Activated CD8-positive, alpha-beta memory T cell treated with anti-CD3 and anti-CD28 coated beads for 1 hour (primary cell): Measurements from ENCODE around the gene EXOC8.

Experiments
- DNase-seq, 2 donors: peaks; one replicate each; pipeline ENCODE4 v3.0.0-alpha.2; 2020; ENCODE audit warnings: low read depth in 1 of 2; ENCODE audit errors: extremely low read depth in 1 of 2

The EXOC8 gene

GRCh38 chr1:231337472-231338269, at the start of gene EXOC8:
Gene EXOC8 (minus strand): TSS chr1:231337852. CDS start chr1:231337745, 107 bp downstream.
- DNase-seq, result peak; percentile 90 to 96

- no peak for DNase-seq
These were observed 48.8 kb upstream of the EXOC8 start for GRCh38 chr1:231386466-231386865.

- no peak for DNase-seq
These were observed 47.7 kb upstream of the EXOC8 start for GRCh38 chr1:231385416-231385748.

GRCh38 chr1:231384696-231385415, 47.2 kb upstream of the EXOC8 start:
- DNase-seq, result no peak

GRCh38 chr1:231383159-231383860, 45.7 kb upstream of the EXOC8 start:
- DNase-seq, result no peak

GRCh38 chr1:231382426-231382825, 44.8 kb upstream of the EXOC8 start:
- DNase-seq, result no peak

GRCh38 chr1:231381729-231382128, 44.1 kb upstream of the EXOC8 start:
- no peak for DNase-seq

GRCh38 chr1:231376875-231377549, 39.4 kb upstream of the EXOC8 start:
- DNase-seq, result no peak

GRCh38 chr1:231376101-231376500, 38.4 kb upstream of the EXOC8 start:
- DNase-seq, result no peak

GRCh38 chr1:231374394-231374793, 36.7 kb upstream of the EXOC8 start:
- DNase-seq, result no peak

- no peak for DNase-seq
These were observed 34.8 kb upstream of the EXOC8 start for GRCh38 chr1:231372501-231372900.

GRCh38 chr1:231369282-231369681, 31.6 kb upstream of the EXOC8 start:
- DNase-seq, result no peak

- no peak for DNase-seq
These were observed 26.5 kb upstream of the EXOC8 start for GRCh38 chr1:231364192-231364591.

- DNase-seq, result no peak
These were observed 26.0 kb upstream of the EXOC8 start for GRCh38 chr1:231363624-231364023.

- no peak for DNase-seq
These were observed 24.7 kb upstream of the EXOC8 start for GRCh38 chr1:231362325-231362724.

GRCh38 chr1:231359113-231359512, 21.5 kb upstream of the EXOC8 start:
- no peak for DNase-seq

GRCh38 chr1:231357831-231358354, 20.2 kb upstream of the EXOC8 start:
- no peak for DNase-seq

- DNase-seq, result no peak
These were observed 19.6 kb upstream of the EXOC8 start for GRCh38 chr1:231357187-231357772.

- no peak for DNase-seq
These were observed 17.5 kb upstream of the EXOC8 start for GRCh38 chr1:231355171-231355570.

- no peak for DNase-seq
These were observed 16.8 kb upstream of the EXOC8 start for GRCh38 chr1:231354330-231355020.
